VCaP (cell line): ENCODE results near the gene SPOCK1.
A peak's percentile ranks its signal among the peaks of the same experiment; 100 is the strongest.

Experiments
- H3K27ac ChIP-seq: fragments of 450-650 bp; 2 replicates; pipeline ENCODE4 v1.5.1; 2017
- CTCF ChIP-seq: fragments of 450-650 bp; conservative IDR thresholded peaks from 2 replicates; pipeline ENCODE4 v1.5.1; 2017; ENCODE audit warnings: mild to moderate bottlenecking, moderate library complexity

Gene SPOCK1

GRCh38 chr5:137185193-137185592 is 313.9 kb downstream of the SPOCK1 start:
- no peak for TF ChIP-seq CTCF

GRCh38 chr5:137184734-137185133 is 314.4 kb downstream of the SPOCK1 start:
- no peak for TF ChIP-seq CTCF
- H3K27ac ChIP-seq: no peak overlapping the region

More at GRCh38 chr5:137185193-137185592, 313.9 kb downstream of the SPOCK1 start:
- no peak overlapping the region for H3K27ac ChIP-seq

- TF ChIP-seq CTCF: no peak
- H3K27ac ChIP-seq: no peak overlapping the region
Measured at GRCh38 chr5:137182576-137182975, 316.6 kb downstream of the SPOCK1 start.

- H3K27ac ChIP-seq: no peak overlapping the region
- no peak for TF ChIP-seq CTCF
Measured at GRCh38 chr5:137181667-137182066, 317.5 kb downstream of the SPOCK1 start.

- H3K27ac ChIP-seq: no peak overlapping the region
- TF ChIP-seq CTCF: no peak
Measured at GRCh38 chr5:137179203-137179602, 319.9 kb downstream of the SPOCK1 start.

- TF ChIP-seq CTCF: no peak
- H3K27ac ChIP-seq: peak overlapping the region; percentile 4; the same call in 1 of the 2 replicates
Measured at GRCh38 chr5:137176609-137177008, 322.5 kb downstream of the SPOCK1 start.

GRCh38 chr5:137176126-137176525 is 323.0 kb downstream of the SPOCK1 start:
- no peak for TF ChIP-seq CTCF
- peak overlapping the region; percentile 4; the same call in 1 of the 2 replicates for H3K27ac ChIP-seq
